Stimulated activated naive CD8-positive, alpha-beta T cell treated with anti-CD3 and anti-CD28 coated beads, Interleukin-15, amount 100 ng/mL, for 72 hours (primary cell): ENCODE data around the gene VEGFB.

Source experiments
- ATAC-seq: fragments of 150-1000 bp; cut with Tn5 transposase; 2 replicates; pipeline ENCODE4 v1.10.0; 2021; ENCODE audit warnings: mild to moderate bottlenecking, moderate library complexity
- DNase-seq, 2 donors: peaks; one replicate each; pipeline ENCODE4 v3.0.0; 2021 to 2022
- H3K27ac Mint-ChIP-seq, 2 donors: one replicate each; pipeline ENCODE4 v1.8.0; 2022; ENCODE audit warnings: mild to moderate bottlenecking in 2 of 2, mixed read lengths in 2 of 2, moderate library complexity in 2 of 2
- H3K27me3 Mint-ChIP-seq: one replicate; pipeline ENCODE4 v1.8.0; 2022; ENCODE audit warnings: mixed read lengths
- H3K4me1 Mint-ChIP-seq: one replicate; pipeline ENCODE4 v1.8.0; 2022; ENCODE audit warnings: mild to moderate bottlenecking, mixed read lengths
- H3K4me3 Mint-ChIP-seq, 2 donors: one replicate each; pipeline ENCODE4 v1.8.0; 2022; ENCODE audit warnings: mild to moderate bottlenecking in 2 of 2, mixed read lengths in 2 of 2, moderate library complexity in 1 of 2
- H3K9me3 Mint-ChIP-seq, 2 donors: one replicate each; pipeline ENCODE4 v1.8.0; 2022; ENCODE audit warnings: mixed read lengths in 2 of 2

The VEGFB gene

GRCh38 chr11:64224151-64224890 is 10.1 kb upstream of the VEGFB start:
- H3K9me3 Mint-ChIP-seq = no peaks in the 10 kb centered on the region
- DNase-seq (no peak), ATAC-seq (no peak)
- no peaks in the 10 kb centered on the region for H3K27me3 Mint-ChIP-seq
- peaks cover 50% of the 10 kb centered on the region for H3K4me1 Mint-ChIP-seq
- H3K4me3 Mint-ChIP-seq = peak overlapping the region; percentile 91 to 93
- H3K27ac Mint-ChIP-seq = peak overlapping the region in 1 of 2 donors; percentile 34

GRCh38 chr11:64224891-64225607 is 9.3 kb upstream of the VEGFB start:
- H3K27me3 Mint-ChIP-seq = no peaks in the 10 kb centered on the region
- DNase-seq (no peak), ATAC-seq (no peak)
- no peaks in the 10 kb centered on the region for H3K9me3 Mint-ChIP-seq
- H3K4me3 Mint-ChIP-seq = peak overlapping the region; percentile 91 to 93
- peaks cover 57% of the 10 kb centered on the region for H3K4me1 Mint-ChIP-seq
- peak overlapping the region; percentile 72 to 95 for H3K27ac Mint-ChIP-seq

GRCh38 chr11:64225608-64226506 is 8.5 kb upstream of the VEGFB start, which contains the start of the genes NUDT22 and TRPT1:
Gene NUDT22 (plus strand): TSS chr11:64226274. CDS start chr11:64226653, 379 bp downstream.
Gene TRPT1 (minus strand): TSS chr11:64226186. CDS start chr11:64225860, 326 bp downstream.
- peak within 1 kb of the TSS; percentile 93 to 95 for H3K27ac Mint-ChIP-seq
- no peaks in the 10 kb centered on the region for H3K27me3 Mint-ChIP-seq
- no peaks in the 10 kb centered on the region for H3K9me3 Mint-ChIP-seq
- ATAC-seq = peak; percentile 74
- peaks cover 60% of the 10 kb centered on the region for H3K4me1 Mint-ChIP-seq
- peak; percentile 89 to 92 for DNase-seq
- peak within 1 kb of the TSS; percentile 91 to 93 for H3K4me3 Mint-ChIP-seq

GRCh38 chr11:64226507-64227051 is 7.8 kb upstream of the VEGFB start:
- H3K4me1 Mint-ChIP-seq = peaks cover 67% of the 10 kb centered on the region
- peak overlapping the region; percentile 91 to 93 for H3K4me3 Mint-ChIP-seq
- peak overlapping the region; percentile 93 to 95 for H3K27ac Mint-ChIP-seq
- peak; percentile 59 for ATAC-seq
- no peaks in the 10 kb centered on the region for H3K9me3 Mint-ChIP-seq
- DNase-seq = peak; percentile 53 to 76
- no peaks in the 10 kb centered on the region for H3K27me3 Mint-ChIP-seq

GRCh38 chr11:64227405-64227956 is 6.9 kb upstream of the VEGFB start:
- ATAC-seq (no peak), DNase-seq (peak in 1 of 2 donors; percentile 12)
- Mint-ChIP-seq H3K4me1 (peaks cover 76% of the 10 kb centered on the region), H3K27ac (peak overlapping the region; percentile 93 to 95), H3K9me3 (no peaks in the 10 kb centered on the region), H3K27me3 (no peaks in the 10 kb centered on the region), H3K4me3 (peak overlapping the region; percentile 91 to 93)

GRCh38 chr11:64229090-64229743 is 5.2 kb upstream of the VEGFB start:
- Mint-ChIP-seq H3K4me1 (peaks cover 84% of the 10 kb centered on the region), H3K27me3 (no peaks in the 10 kb centered on the region), H3K27ac (peak overlapping the region in 1 of 2 donors; percentile 34), H3K9me3 (no peaks in the 10 kb centered on the region), H3K4me3 (peak overlapping the region; percentile 89 to 96)
- ATAC-seq = no peak
- DNase-seq = no peak

GRCh38 chr11:64229744-64230170 is 4.6 kb upstream of the VEGFB start:
- Mint-ChIP-seq H3K27ac (peak overlapping the region; percentile 73 to 96), H3K4me1 (peaks cover 79% of the 10 kb centered on the region), H3K27me3 (no peaks in the 10 kb centered on the region), H3K4me3 (peak overlapping the region; percentile 89 to 96), H3K9me3 (no peaks in the 10 kb centered on the region)
- no peak for DNase-seq
- ATAC-seq = no peak

- peak within 1 kb of the TSS; percentile 89 to 96 for H3K4me3 Mint-ChIP-seq
- DNase-seq (peak; percentile 83 to 87), ATAC-seq (peak; percentile 57)
- H3K27me3 Mint-ChIP-seq = no peaks in the 10 kb centered on the region
- peak within 1 kb of the TSS; percentile 77 to 96 for H3K27ac Mint-ChIP-seq
- H3K4me1 Mint-ChIP-seq = peaks cover 79% of the 10 kb centered on the region
- no peaks in the 10 kb centered on the region for H3K9me3 Mint-ChIP-seq
Measured at GRCh38 chr11:64230171-64230984, 4.0 kb upstream of the VEGFB start, which contains the start of gene DNAJC4. Gene DNAJC4 (plus strand): TSS chr11:64230548. CDS start chr11:64230855, 307 bp downstream.

- peaks cover 81% of the 10 kb centered on the region for H3K4me1 Mint-ChIP-seq
Measured at GRCh38 chr11:64230985-64231365, 3.4 kb upstream of the VEGFB start.

GRCh38 chr11:64231546-64231945 is 2.8 kb upstream of the VEGFB start:
- Mint-ChIP-seq H3K4me1 (peaks cover 85% of the 10 kb centered on the region), H3K4me3 (peak overlapping the region; percentile 89 to 96), H3K27me3 (no peaks in the 10 kb centered on the region), H3K9me3 (no peaks in the 10 kb centered on the region), H3K27ac (no peak overlapping the region)
- DNase-seq (no peak), ATAC-seq (no peak)

More at GRCh38 chr11:64230985-64231365, 3.4 kb upstream of the VEGFB start:
- DNase-seq (no peak), ATAC-seq (no peak)
- H3K27ac Mint-ChIP-seq = peak overlapping the region in 1 of 2 donors; percentile 77
- H3K4me3 Mint-ChIP-seq = peak overlapping the region; percentile 89 to 96
- no peaks in the 10 kb centered on the region for H3K27me3 Mint-ChIP-seq
- H3K9me3 Mint-ChIP-seq = no peaks in the 10 kb centered on the region

- H3K27ac Mint-ChIP-seq = no peak overlapping the region
- H3K9me3 Mint-ChIP-seq = no peaks in the 10 kb centered on the region
- H3K4me3 Mint-ChIP-seq = peak overlapping the region in 1 of 2 donors; percentile 96
- no peak for DNase-seq
- no peak for ATAC-seq
- peaks cover 85% of the 10 kb centered on the region for H3K4me1 Mint-ChIP-seq
- no peaks in the 10 kb centered on the region for H3K27me3 Mint-ChIP-seq
Measured at GRCh38 chr11:64232182-64232966, 2.0 kb upstream of the VEGFB start.

GRCh38 chr11:64232967-64233315 is 1.4 kb upstream of the VEGFB start:
- peak overlapping the region in 1 of 2 donors; percentile 57 for H3K27ac Mint-ChIP-seq
- peaks cover 85% of the 10 kb centered on the region for H3K4me1 Mint-ChIP-seq
- no peaks in the 10 kb centered on the region for H3K9me3 Mint-ChIP-seq
- DNase-seq (no peak), ATAC-seq (no peak)
- H3K4me3 Mint-ChIP-seq = peak overlapping the region in 1 of 2 donors; percentile 77
- H3K27me3 Mint-ChIP-seq = no peaks in the 10 kb centered on the region
